SU-DHL-6 (cell line): Measurements from ENCODE around the gene TGFBRAP1.
A peak's percentile ranks its signal among the peaks of the same experiment; 100 is the strongest.

ENCODE experiments used
- H2AFZ ChIP-seq: fragments of 200-600 bp; sonication (generic); 2 replicates; pipeline ENCODE4 v1.6.1; 2014; ENCODE audit warnings: low read depth, mild to moderate bottlenecking, moderate library complexity, mixed read lengths, antibody characterized with exemption, low read length; ENCODE audit not compliant: severe bottlenecking
- H3F3A ChIP-seq: fragments of 200-600 bp; shearing (Covaris generic); 2 replicates; pipeline ENCODE4 v1.6.0; 2016; ENCODE audit warnings: antibody characterized with exemption, mild to moderate bottlenecking; ENCODE audit not compliant: insufficient read depth
- H3K27ac ChIP-seq: fragments of 200-600 bp; sonication (generic); 2 replicates; pipeline ENCODE4 v1.5.1; 2016; ENCODE audit warnings: low read depth, mild to moderate bottlenecking, low read length, moderate library complexity, mixed read lengths
- H3K27me3 ChIP-seq: fragments of 200-600 bp; sonication (generic), shearing (Covaris generic); 2 replicates; pipeline ENCODE4 v1.6.0; 2014; ENCODE audit warnings: mild to moderate bottlenecking, low read length
- H3K36me3 ChIP-seq: fragments of 200-600 bp; sonication (generic); 2 replicates; pipeline ENCODE4 v1.6.1; 2014; ENCODE audit warnings: mild to moderate bottlenecking, low read length, mixed read lengths
- H3K4me2 ChIP-seq: fragments of 300-600, 200-600 bp; shearing (Covaris generic), sonication (generic); 2 replicates; pipeline ENCODE4 v1.6.0; 2014; ENCODE audit warnings: low read length, low read depth, mild to moderate bottlenecking; ENCODE audit not compliant: poor library complexity, severe bottlenecking
- H3K4me3 ChIP-seq: fragments of 200-600 bp; sonication (generic); 2 replicates; pipeline ENCODE4 v1.5.1; 2014; ENCODE audit warnings: antibody characterized with exemption, low read length, mild to moderate bottlenecking, mixed read lengths; ENCODE audit not compliant: insufficient read depth, poor library complexity, severe bottlenecking
- H3K79me2 ChIP-seq: fragments of 200-600 bp; sonication (generic); 2 replicates; pipeline ENCODE4 v1.6.1; 2014; ENCODE audit warnings: mild to moderate bottlenecking, low read length, moderate library complexity; ENCODE audit not compliant: insufficient read depth
- H3K9ac ChIP-seq: fragments of 200-600 bp; sonication (generic); 2 replicates; pipeline ENCODE4 v1.7.0; 2014; ENCODE audit warnings: mild to moderate bottlenecking, low read length
- H3K9me2 ChIP-seq: fragments of 200-600 bp; sonication (generic); replicated peaks from 2 replicates; pipeline ENCODE4 v1.6.1; 2014; ENCODE audit warnings: low read length; ENCODE audit not compliant: insufficient read depth
- H3K9me3 ChIP-seq: fragments of 200-600 bp; sonication (generic); 2 replicates; pipeline ENCODE4 v1.6.1; 2014; ENCODE audit warnings: low read length, mixed read lengths; ENCODE audit not compliant: insufficient read depth
- H4K20me1 ChIP-seq: fragments of 200-600 bp; sonication (generic); 2 replicates; pipeline ENCODE4 v1.6.1; 2014; ENCODE audit warnings: low read depth, mild to moderate bottlenecking, antibody characterized with exemption, low read length, moderate library complexity, mixed read lengths
- CTCF ChIP-seq: fragments of 200-600 bp; sonication (generic); IDR thresholded peaks from one replicate; pipeline ENCODE4 v1.5.1; 2017; ENCODE audit warnings: antibody characterized with exemption, mild to moderate bottlenecking, low read length, moderate library complexity; ENCODE audit not compliant: insufficient read depth, poor library complexity, severe bottlenecking
- EZH2phosphoT487 ChIP-seq: fragments of 200-600 bp; sonication (generic), shearing (Covaris generic); conservative IDR thresholded peaks from 2 replicates; pipeline ENCODE4 v1.6.1; 2018; ENCODE audit warnings: mild to moderate bottlenecking, antibody characterized with exemption, low read length, moderate library complexity, mixed read lengths

TGFBRAP1 gene

DNA sequence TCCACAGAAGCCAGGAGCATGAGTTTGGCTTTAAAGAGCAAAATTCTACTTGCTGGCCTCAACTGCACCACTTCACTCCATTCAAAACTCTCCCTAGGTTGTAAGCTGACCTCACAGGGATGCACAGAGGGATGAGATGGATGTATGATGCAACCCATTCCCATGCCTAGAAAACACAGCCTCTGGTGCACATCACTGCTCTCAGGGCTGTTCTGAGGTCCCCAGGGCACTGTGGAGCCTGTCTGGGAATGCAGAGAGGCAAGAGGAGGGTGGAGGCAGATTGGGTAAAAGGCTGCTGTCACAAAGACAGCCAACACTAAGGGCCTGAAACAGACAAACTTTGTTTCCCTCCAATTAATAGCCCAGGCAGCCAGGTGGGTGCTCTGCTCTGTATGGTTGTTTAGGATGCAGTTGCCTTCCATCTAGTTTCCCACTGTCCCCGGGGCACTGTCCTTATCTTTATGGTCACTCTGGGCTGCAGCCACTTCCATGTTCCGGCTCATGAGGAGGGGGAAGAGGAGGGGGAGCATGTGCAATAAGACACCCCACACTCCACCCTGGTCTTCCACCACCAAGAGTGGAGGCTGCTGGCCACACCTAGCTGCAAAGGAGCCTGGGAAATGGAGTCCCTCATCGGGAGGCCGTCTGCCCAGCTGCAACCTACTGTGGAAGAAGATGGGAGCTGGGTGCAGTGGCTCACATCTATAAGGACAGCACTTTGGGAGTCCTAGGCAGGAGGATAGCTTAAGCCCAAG is 81.0 kb downstream of the TGFBRAP1 start:
- TF ChIP-seq CTCF (no peak), EZH2phosphoT487 (no peak)
- Histone ChIP-seq H4K20me1 (no peaks in the 10 kb centered on the region), H3K4me3 (no peak overlapping the region), H3K9ac (no peak overlapping the region), H3K36me3 (no peaks in the 10 kb centered on the region), H3K27ac (no peak overlapping the region), H3K9me3 (peaks cover 3% of the 10 kb centered on the region; the same call in 1 of the 2 replicates), H3K27me3 (no peaks in the 10 kb centered on the region), H3K79me2 (no peaks in the 10 kb centered on the region), H2AFZ (no peak overlapping the region), H3K9me2 (no peaks in the 10 kb centered on the region), H3F3A (no peaks in the 10 kb centered on the region), H3K4me2 (no peak overlapping the region)

DNA sequence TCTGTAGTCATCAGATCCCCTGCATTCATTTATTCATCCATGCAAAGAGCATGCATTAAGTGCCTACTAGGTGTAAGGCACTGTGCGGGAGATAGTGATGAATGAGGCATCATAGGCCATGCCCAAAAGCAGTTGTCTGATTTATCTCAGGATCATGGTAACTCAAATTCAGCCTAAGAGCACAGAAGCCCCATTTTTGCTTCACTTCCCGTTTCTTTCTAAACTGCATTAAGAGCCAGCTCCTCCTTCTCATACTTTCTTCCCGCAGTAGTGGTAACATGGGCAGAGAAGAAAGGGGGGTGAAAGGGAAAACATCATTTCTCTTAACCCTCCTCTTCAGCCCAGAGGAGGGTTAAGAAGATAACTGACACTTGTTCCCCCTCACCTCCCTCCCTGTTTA is 85.1 kb downstream of the TGFBRAP1 start:
- Histone ChIP-seq H3K27me3 (no peaks in the 10 kb centered on the region), H3K4me3 (no peak overlapping the region), H2AFZ (no peak overlapping the region), H3F3A (no peaks in the 10 kb centered on the region), H3K79me2 (no peaks in the 10 kb centered on the region), H3K9ac (no peak overlapping the region), H4K20me1 (no peaks in the 10 kb centered on the region), H3K27ac (no peak overlapping the region), H3K36me3 (no peaks in the 10 kb centered on the region), H3K9me3 (peaks cover 3% of the 10 kb centered on the region; the same call in 1 of the 2 replicates), H3K9me2 (no peaks in the 10 kb centered on the region), H3K4me2 (no peak overlapping the region)
- no peak for TF ChIP-seq EZH2phosphoT487
- no peak for TF ChIP-seq CTCF

DNA sequence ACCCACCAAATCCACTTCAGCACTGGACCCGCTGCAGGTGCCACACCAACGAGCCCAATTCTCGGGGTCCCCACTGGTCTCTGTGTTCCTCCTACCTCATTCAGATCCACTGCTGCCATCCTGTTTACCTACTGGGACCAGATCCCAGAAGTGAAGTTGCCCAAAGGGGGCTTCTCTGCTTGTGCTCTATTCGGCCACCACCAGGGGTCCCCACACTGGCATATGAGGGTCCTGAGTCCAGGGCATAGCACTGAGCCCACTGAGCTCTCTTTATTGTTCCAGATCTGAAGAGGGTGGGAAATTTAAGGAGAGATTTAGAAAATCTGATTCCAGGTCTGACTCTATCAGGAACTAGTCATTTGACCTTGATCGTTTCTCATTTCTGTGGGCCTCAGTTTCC is 85.6 kb downstream of the TGFBRAP1 start:
- H2AFZ ChIP-seq = no peak overlapping the region
- no peak overlapping the region for H3K4me2 ChIP-seq
- H3K27me3 ChIP-seq = no peaks in the 10 kb centered on the region
- no peaks in the 10 kb centered on the region for H4K20me1 ChIP-seq
- H3F3A ChIP-seq = no peaks in the 10 kb centered on the region
- no peak overlapping the region for H3K4me3 ChIP-seq
- no peak overlapping the region for H3K9ac ChIP-seq
- TF ChIP-seq EZH2phosphoT487 = no peak
- TF ChIP-seq CTCF = peak; percentile 29
- no peak overlapping the region for H3K27ac ChIP-seq
- H3K79me2 ChIP-seq = no peaks in the 10 kb centered on the region
- no peaks in the 10 kb centered on the region for H3K9me2 ChIP-seq
- peaks cover 3% of the 10 kb centered on the region; the same call in 1 of the 2 replicates for H3K9me3 ChIP-seq
- no peaks in the 10 kb centered on the region for H3K36me3 ChIP-seq
